Activated CD4-positive, alpha-beta T cell treated with anti-CD3 and anti-CD28 coated beads, Interleukin-2, amount 50 U/mL, for 48 hours (primary cell): Measurements from ENCODE around the gene RIPOR1.
A peak's percentile ranks its signal among the peaks of the same experiment; 100 is the strongest.

Source experiments
- DNase-seq, 2 experiments: peaks; one replicate each; pipeline ENCODE4 v3.0.0-alpha.2; 2020

Gene RIPOR1

GRCh38 chr16:67558859-67559258 is 30.2 kb downstream of the RIPOR1 start:
- no peak for DNase-seq

GRCh38 chr16:67560827-67561342 is 32.3 kb downstream of the RIPOR1 start:
- DNase-seq, result no peak

- DNase-seq, result no peak
Measured at GRCh38 chr16:67561501-67561823, 32.8 kb downstream of the RIPOR1 start.

- peak; percentile 99 for DNase-seq
Measured at GRCh38 chr16:67561824-67562525, 33.3 kb downstream of the RIPOR1 start.

GRCh38 chr16:67562526-67562917 is 33.9 kb downstream of the RIPOR1 start, which contains the start of gene CTCF:
CTCF (plus strand) TSS chr16:67562526; CDS start chr16:67610833, 48,307 bp downstream.
- peak; percentile 75 to 83 for DNase-seq

- peak; percentile 53 to 56 for DNase-seq
Measured at GRCh38 chr16:67562918-67563707, 34.5 kb downstream of the RIPOR1 start.

GRCh38 chr16:67563708-67564468 is 35.3 kb downstream of the RIPOR1 start:
- DNase-seq, result peak in 1 of 2 experiments; percentile 43

GRCh38 chr16:67565470-67566100 is 37.0 kb downstream of the RIPOR1 start:
- DNase-seq, result no peak

GRCh38 chr16:67571464-67571863 is 42.8 kb downstream of the RIPOR1 start:
- no peak for DNase-seq

- no peak for DNase-seq
Measured at GRCh38 chr16:67571981-67572431, 43.4 kb downstream of the RIPOR1 start.

GRCh38 chr16:67579686-67580085 is 51.1 kb downstream of the RIPOR1 start:
- DNase-seq, result no peak

- DNase-seq, result no peak
Measured at GRCh38 chr16:67580202-67580601, 51.6 kb downstream of the RIPOR1 start.

GRCh38 chr16:67593288-67593687 is 64.7 kb downstream of the RIPOR1 start:
- no peak for DNase-seq

GRCh38 chr16:67593701-67594100 is 65.1 kb downstream of the RIPOR1 start:
- DNase-seq, result no peak

GRCh38 chr16:67594256-67594915 is 65.8 kb downstream of the RIPOR1 start:
- no peak for DNase-seq

GRCh38 chr16:67594956-67595355 is 66.3 kb downstream of the RIPOR1 start:
- peak; percentile 6 to 8 for DNase-seq
